Activated CD8-positive, alpha-beta T cell treated with anti-CD3 and anti-CD28 coated beads for 36 hours (primary cell): ENCODE results near the gene RAPGEF3. TPM values are rescaled to one million over a fixed set of nuclear protein-coding genes. Genes with fewer than 3 reads are reported as not detected.

Experiments
- ATAC-seq: fragments of 200-7000 bp; cut with Tn5 transposase; one replicate; pipeline ENCODE4 v1.10.0; 2021; ENCODE audit warnings: mild to moderate bottlenecking, moderate library complexity
- CTCF ChIA-PET: fragments of 350-600 bp; sonication (Branson Sonifier 250); formaldehyde crosslinking; loops from one replicate; lab custom pipeline; 2021; ENCODE audit warnings: antibody characterized with exemption; lab: Charles Lee
- POLR2A ChIA-PET: fragments of 350-600 bp; sonication (Branson Sonifier 250); formaldehyde crosslinking; loops from one replicate; lab custom pipeline; 2021; ENCODE audit warnings: antibody characterized with exemption; lab: Charles Lee
- DNase-seq: peaks from one replicate; pipeline ENCODE4 v3.0.0-alpha.2; 2020
- H3K27ac Mint-ChIP-seq: one replicate; pipeline ENCODE4 v1.8.0; 2021; ENCODE audit warnings: mild to moderate bottlenecking, mixed read lengths
- H3K27me3 Mint-ChIP-seq: one replicate; pipeline ENCODE4 v1.8.0; 2021; ENCODE audit warnings: mixed read lengths
- H3K36me3 Mint-ChIP-seq: one replicate; pipeline ENCODE4 v1.8.0; 2021; ENCODE audit warnings: low read depth, mixed read lengths
- H3K4me1 Mint-ChIP-seq: one replicate; pipeline ENCODE4 v1.8.0; 2021; ENCODE audit warnings: low read depth, mixed read lengths
- H3K4me3 Mint-ChIP-seq: one replicate; pipeline ENCODE4 v1.8.0; 2021; ENCODE audit warnings: mild to moderate bottlenecking, moderate library complexity, mixed read lengths
- H3K9me3 Mint-ChIP-seq: one replicate; pipeline ENCODE4 v1.8.0; 2021; ENCODE audit warnings: mixed read lengths
- intact Hi-C: fragments of 100-400 bp; cut with micrococcal nuclease; formaldehyde crosslinking; loops from one replicate; pipeline ENCODE4 v1.10.0; 2022
- total RNA-seq, 2 experiments: library from RNA; stranded (reverse); gene quantifications; one replicate each; pipeline ENCODE4 v1.2.3, GENCODE V29; 2021
- TF ChIP-seq, protein P1 (sequence below): fragments of 200-600 bp; IDR thresholded peaks from one replicate; pipeline ENCODE4 v1.8.0; 2022; ENCODE audit warnings: antibody characterized with exemption, mild to moderate bottlenecking

The RAPGEF3 gene
- total RNA-seq, 2 experiments from 2014 or later = 0.56 to 0.58 TPM

DNA sequence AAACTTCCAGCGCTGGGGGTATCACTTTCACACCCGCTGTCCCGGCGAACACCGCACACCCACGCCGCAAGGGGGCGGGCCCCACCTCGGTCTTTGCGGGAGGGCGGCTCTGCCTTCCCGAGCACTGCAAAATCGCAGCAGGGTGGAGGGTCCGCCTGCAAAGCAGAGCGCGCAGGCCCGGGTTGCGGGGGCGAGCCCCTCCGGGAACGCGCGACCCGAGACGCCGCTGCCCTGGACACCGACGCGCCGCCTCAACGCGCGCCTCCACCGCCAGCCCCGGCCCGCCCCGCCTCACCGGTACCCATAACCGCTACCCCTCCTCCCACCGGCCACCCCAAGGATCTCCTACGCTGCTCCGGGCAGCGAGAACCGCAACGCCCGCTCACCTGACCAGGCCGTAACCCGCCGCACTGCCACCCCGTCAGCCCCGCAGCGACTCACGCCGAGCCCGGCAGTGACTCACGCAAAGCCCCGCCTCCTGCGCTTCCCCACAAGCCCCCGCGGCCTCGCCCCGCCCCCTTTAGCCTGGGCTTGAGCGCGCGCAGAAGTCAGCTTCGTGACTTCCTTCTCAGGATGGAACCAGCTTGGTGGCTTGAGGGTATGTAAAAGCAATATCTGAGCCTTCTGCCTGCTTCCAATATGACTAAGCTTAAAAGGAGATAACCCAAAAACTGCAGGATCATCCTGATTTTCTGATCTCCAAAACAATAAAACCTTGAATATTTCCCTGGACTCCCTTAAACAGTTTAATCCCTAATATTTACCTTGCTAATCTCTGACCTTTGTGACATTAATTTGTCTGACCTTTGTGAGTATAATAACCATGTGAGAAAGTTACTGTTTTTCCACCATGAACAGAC is 52.9 kb downstream of the RAPGEF3 start, which contains the start of gene RPAP3:
Gene RPAP3 (minus strand): TSS at position 465 of the 860 bp plus-strand sequence. CDS start 3,190 bp downstream, outside the sequence.
- no peaks in the 10 kb centered on the region for H3K27me3 Mint-ChIP-seq
- H3K4me3 Mint-ChIP-seq = peak within 1 kb of the TSS; percentile 87
- DNase-seq (peak; percentile 99), ATAC-seq (peak; percentile 97)
- TF ChIP-seq, protein P1, sequence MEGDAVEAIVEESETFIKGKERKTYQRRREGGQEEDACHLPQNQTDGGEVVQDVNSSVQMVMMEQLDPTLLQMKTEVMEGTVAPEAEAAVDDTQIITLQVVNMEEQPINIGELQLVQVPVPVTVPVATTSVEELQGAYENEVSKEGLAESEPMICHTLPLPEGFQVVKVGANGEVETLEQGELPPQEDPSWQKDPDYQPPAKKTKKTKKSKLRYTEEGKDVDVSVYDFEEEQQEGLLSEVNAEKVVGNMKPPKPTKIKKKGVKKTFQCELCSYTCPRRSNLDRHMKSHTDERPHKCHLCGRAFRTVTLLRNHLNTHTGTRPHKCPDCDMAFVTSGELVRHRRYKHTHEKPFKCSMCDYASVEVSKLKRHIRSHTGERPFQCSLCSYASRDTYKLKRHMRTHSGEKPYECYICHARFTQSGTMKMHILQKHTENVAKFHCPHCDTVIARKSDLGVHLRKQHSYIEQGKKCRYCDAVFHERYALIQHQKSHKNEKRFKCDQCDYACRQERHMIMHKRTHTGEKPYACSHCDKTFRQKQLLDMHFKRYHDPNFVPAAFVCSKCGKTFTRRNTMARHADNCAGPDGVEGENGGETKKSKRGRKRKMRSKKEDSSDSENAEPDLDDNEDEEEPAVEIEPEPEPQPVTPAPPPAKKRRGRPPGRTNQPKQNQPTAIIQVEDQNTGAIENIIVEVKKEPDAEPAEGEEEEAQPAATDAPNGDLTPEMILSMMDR = peak; percentile 67
- H3K9me3 Mint-ChIP-seq = no peaks in the 10 kb centered on the region
- H3K4me1 Mint-ChIP-seq = peaks cover 47% of the 10 kb centered on the region
- peak within 1 kb of the TSS; percentile 97 for H3K27ac Mint-ChIP-seq
- ChIA-PET CTCF (interaction anchor here (0.8 to 3.8 kb wide), 10 partner anchors 9 to 132 kb away, joined by 3 to 28 read pairs (median 5); no protein-coding TSS in a partner anchor), POLR2A (interaction anchor here (0.7 to 1.9 kb wide), 6 partner anchors 13 to 359 kb away, joined by 3 to 7 read pairs (median 4); no protein-coding TSS in a partner anchor)
- intact Hi-C loops = loop anchor here (5.0 kb wide), 1 partner anchor 62 kb away; no protein-coding TSS in a partner anchor
- peaks cover 12% of the 10 kb centered on the region for H3K36me3 Mint-ChIP-seq

DNA sequence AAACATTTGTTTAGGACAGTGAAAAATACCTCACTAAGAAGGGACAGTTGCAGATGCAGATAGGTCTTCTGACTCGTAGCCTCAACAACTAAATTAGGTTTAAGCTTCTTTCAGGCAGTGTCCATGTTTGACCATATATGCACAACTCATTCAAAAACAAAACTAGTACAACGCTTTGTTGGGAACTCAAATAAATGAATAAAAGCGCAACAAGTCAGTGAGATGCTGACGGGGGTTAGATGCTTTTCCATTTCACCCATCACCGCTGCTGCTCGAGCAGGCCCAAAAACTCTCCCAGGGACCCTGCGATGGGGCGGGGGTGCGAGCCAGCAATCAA is 53.5 kb downstream of the RAPGEF3 start:
- Mint-ChIP-seq H3K36me3 (peaks cover 12% of the 10 kb centered on the region), H3K9me3 (no peaks in the 10 kb centered on the region), H3K4me3 (peak overlapping the region; percentile 87), H3K27ac (peak overlapping the region; percentile 97), H3K4me1 (peaks cover 49% of the 10 kb centered on the region), H3K27me3 (no peaks in the 10 kb centered on the region)
- ChIA-PET POLR2A (interaction anchor here (0.6 to 1.1 kb wide), 2 partner anchors 102 to 180 kb away, joined by 3 read pairs; no protein-coding TSS in a partner anchor), CTCF (interaction anchor here (0.8 to 1.8 kb wide), 4 partner anchors 10 to 68 kb away, joined by 3 to 9 read pairs (median 3); no protein-coding TSS in a partner anchor)
- ATAC-seq (no peak), DNase-seq (no peak)
- intact Hi-C loops = loop anchor here (5.0 kb wide), 1 partner anchor 62 kb away; no protein-coding TSS in a partner anchor
- TF ChIP-seq, protein P1 = no peak

DNA sequence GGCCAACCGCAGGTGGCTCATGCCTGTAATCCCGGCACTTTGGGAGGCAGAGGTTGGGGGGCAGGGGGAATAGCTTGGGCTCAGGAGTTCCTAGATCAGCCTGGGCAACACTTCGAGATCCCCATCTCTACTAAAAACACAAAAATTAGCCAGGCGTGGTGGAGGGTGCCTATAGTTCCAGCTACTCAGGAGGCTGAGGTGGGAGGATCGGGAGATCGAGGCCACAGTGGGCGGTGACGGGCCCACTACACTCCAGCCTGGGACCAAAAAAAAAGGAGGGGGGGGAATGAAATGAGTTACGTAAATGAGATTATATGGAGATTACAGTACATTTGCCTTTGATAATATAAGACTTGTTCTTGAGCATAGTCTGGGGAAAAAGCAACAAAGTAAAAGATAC is 54.0 kb downstream of the RAPGEF3 start:
- Mint-ChIP-seq H3K9me3 (no peaks in the 10 kb centered on the region), H3K27me3 (no peaks in the 10 kb centered on the region), H3K4me1 (peaks cover 47% of the 10 kb centered on the region), H3K27ac (peak overlapping the region; percentile 97), H3K4me3 (peak overlapping the region; percentile 87), H3K36me3 (peaks cover 14% of the 10 kb centered on the region)
- no peak for ATAC-seq
- CTCF ChIA-PET = interaction anchor here (0.8 to 2.1 kb wide), 4 partner anchors 11 to 67 kb away, joined by 3 to 9 read pairs (median 4); no protein-coding TSS in a partner anchor
- intact Hi-C loops = loop anchor here (5.0 kb wide), 1 partner anchor 63 kb away; no protein-coding TSS in a partner anchor
- TF ChIP-seq, protein P1 = no peak
- no peak for DNase-seq
- POLR2A ChIA-PET = interaction anchor here (0.6 kb wide), 1 partner anchor 101 kb away, joined by 3 read pairs; no protein-coding TSS in a partner anchor

DNA sequence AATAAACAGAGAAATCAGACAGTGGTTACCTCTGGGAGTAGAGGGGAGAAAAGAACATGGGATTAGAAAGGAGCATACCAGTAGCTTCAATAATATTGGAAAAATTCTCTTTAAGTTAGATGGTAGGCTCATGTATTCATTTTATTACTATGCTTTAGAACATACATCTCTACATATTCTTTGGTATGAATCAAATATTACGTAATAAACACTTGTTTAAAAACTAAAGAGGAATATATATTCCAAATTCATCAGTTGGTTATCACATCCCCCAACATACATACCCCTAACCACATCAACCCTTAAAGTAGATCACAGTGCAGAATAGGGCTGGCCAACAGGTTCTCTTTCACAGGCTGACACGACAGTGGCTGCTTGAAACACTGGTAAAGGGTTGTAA is 58.4 kb downstream of the RAPGEF3 start:
- DNase-seq (no peak), ATAC-seq (no peak)
- Mint-ChIP-seq H3K27ac (no peak overlapping the region), H3K4me1 (peaks cover 26% of the 10 kb centered on the region), H3K36me3 (peaks cover 34% of the 10 kb centered on the region), H3K27me3 (no peaks in the 10 kb centered on the region), H3K9me3 (no peaks in the 10 kb centered on the region), H3K4me3 (no peak overlapping the region)
- TF ChIP-seq, protein P1 = no peak
- intact Hi-C loops = no loop called here
- POLR2A ChIA-PET = no interaction called here
- CTCF ChIA-PET = no interaction called here
